HEK293 (cell line): ENCODE data around the gene DSE.

Source experiments
- CTCF ChIA-PET: fragments of 350-600 bp; formaldehyde crosslinking; extraction: SDS; loops from one replicate; lab custom pipeline; 2021; ENCODE audit warnings: antibody characterized with exemption; lab: Yijun Ruan, JAX
- POLR2A ChIA-PET: fragments of 300-600 bp; formaldehyde crosslinking; extraction: SDS; loops from one replicate; lab custom pipeline; 2020; ENCODE audit warnings: antibody characterized with exemption, inconsistent platforms; lab: Yijun Ruan, JAX
- H3K27ac ChIP-seq: fragments of 200-500 bp; sonication (Bioruptor generic); 2 replicates; pipeline ENCODE4 v1.5.1; 2014; ENCODE audit warnings: low read depth, low read length, control low read depth, inconsistent platforms; ENCODE audit errors: extremely low read depth
- H3K36me3 ChIP-seq, 2 experiments: fragments of 200-500 bp in 1 of 2; sonication (Bioruptor generic) in 1 of 2; 1 replicate in 1 of 2; 2 replicates in 1 of 2; pipeline ENCODE4 v1.5.1; 2014 to 2017; ENCODE audit warnings: inconsistent platforms in 2 of 2, low read length in 2 of 2; ENCODE audit not compliant: control insufficient read depth in 2 of 2, insufficient read depth in 1 of 2
- H3K4me1 ChIP-seq: fragments of 200-500 bp; sonication (Bioruptor generic); 2 replicates; pipeline ENCODE4 v1.5.1; 2014; ENCODE audit warnings: mild to moderate bottlenecking, low read length, inconsistent platforms; ENCODE audit not compliant: control insufficient read depth, insufficient read depth
- H3K4me3 ChIP-seq: 2 replicates; pipeline ENCODE4 v1.5.1; 2011; ENCODE audit warnings: low read depth, mild to moderate bottlenecking, control low read depth, low read length, moderate library complexity
- H3K9me3 ChIP-seq: fragments of 200-500 bp; sonication (Bioruptor generic); 2 replicates; pipeline ENCODE4 v1.5.1; 2014; ENCODE audit warnings: low read depth, low read length, inconsistent platforms; ENCODE audit not compliant: control insufficient read depth, insufficient read depth
- CTCF ChIP-seq: fragments of 450-650 bp; formaldehyde crosslinking; IDR thresholded peaks from 2 replicates; pipeline ENCODE4 v1.5.1; 2016; ENCODE audit warnings: missing biosample characterization, missing genetic modification characterization
- ELK4 ChIP-seq: IDR thresholded peaks from 2 replicates; pipeline ENCODE4 v1.6.1; 2011; ENCODE audit warnings: mild to moderate bottlenecking, low read depth, low read length, borderline replicate concordance
- IKZF3 ChIP-seq: fragments of 450-650 bp; IDR thresholded peaks from 2 replicates; pipeline ENCODE4 v1.5.0; 2018; ENCODE audit warnings: missing biosample characterization, mild to moderate bottlenecking, missing genetic modification characterization, moderate library complexity
- KLF17 ChIP-seq: fragments of 450-650 bp; formaldehyde crosslinking; IDR thresholded peaks from 2 replicates; pipeline ENCODE4 v1.5.1; 2016; ENCODE audit warnings: missing biosample characterization, missing genetic modification characterization
- KLF9 ChIP-seq: fragments of 450-650 bp; formaldehyde crosslinking; IDR thresholded peaks from 2 replicates; pipeline ENCODE4 v1.5.1; 2016; ENCODE audit warnings: missing biosample characterization, missing genetic modification characterization, low read depth
- PRDM1 ChIP-seq: fragments of 450-650 bp; formaldehyde crosslinking; IDR thresholded peaks from 2 replicates; pipeline ENCODE4; 2016; ENCODE audit warnings: missing biosample characterization, missing genetic modification characterization
- SP2 ChIP-seq: fragments of 450-650 bp; formaldehyde crosslinking; IDR thresholded peaks from 2 replicates; pipeline ENCODE4 v1.5.1; 2016; ENCODE audit warnings: missing biosample characterization, missing genetic modification characterization
- SP7 ChIP-seq: fragments of 450-650 bp; formaldehyde crosslinking; IDR thresholded peaks from 2 replicates; pipeline ENCODE4 v1.5.1; 2016; ENCODE audit warnings: missing biosample characterization, missing genetic modification characterization
- ZNF16 ChIP-seq: fragments of 450-650 bp; formaldehyde crosslinking; IDR thresholded peaks from 2 replicates; pipeline ENCODE4 v1.5.1; 2016; ENCODE audit warnings: low read depth, missing biosample characterization, missing genetic modification characterization
- ZNF239 ChIP-seq: fragments of 450-650 bp; formaldehyde crosslinking; IDR thresholded peaks from 2 replicates; pipeline ENCODE4 v1.5.1; 2016; ENCODE audit warnings: missing biosample characterization, missing genetic modification characterization
- ZNF292 ChIP-seq: fragments of 450-650 bp; formaldehyde crosslinking; IDR thresholded peaks from 2 replicates; pipeline ENCODE4 v1.5.1; 2016; ENCODE audit warnings: low read depth, missing biosample characterization, missing genetic modification characterization, borderline replicate concordance
- ZNF324 ChIP-seq: fragments of 450-650 bp; formaldehyde crosslinking; IDR thresholded peaks from 2 replicates; pipeline ENCODE4 v1.5.1; 2016; ENCODE audit warnings: missing biosample characterization, missing genetic modification characterization
- ZNF37A ChIP-seq: fragments of 450-650 bp; IDR thresholded peaks from 2 replicates; pipeline ENCODE4 v1.5.1; 2018; ENCODE audit warnings: missing biosample characterization, missing genetic modification characterization
- ZNF423 ChIP-seq: fragments of 450-650 bp; formaldehyde crosslinking; IDR thresholded peaks from 2 replicates; pipeline ENCODE4 v1.5.1; 2016; ENCODE audit warnings: missing biosample characterization, missing genetic modification characterization
- ZNF433 ChIP-seq: fragments of 450-650 bp; formaldehyde crosslinking; IDR thresholded peaks from 2 replicates; pipeline ENCODE4 v1.5.1; 2016; ENCODE audit warnings: missing biosample characterization, missing genetic modification characterization, low read depth
- ZNF654 ChIP-seq: fragments of 450-650 bp; formaldehyde crosslinking; IDR thresholded peaks from 2 replicates; pipeline ENCODE4 v1.5.1; 2016; ENCODE audit warnings: low read depth, missing biosample characterization, missing genetic modification characterization
- ZNF658 ChIP-seq: fragments of 450-650 bp; formaldehyde crosslinking; IDR thresholded peaks from 2 replicates; pipeline ENCODE4; 2016; ENCODE audit warnings: missing biosample characterization, missing genetic modification characterization
- ZNF660 ChIP-seq: fragments of 450-650 bp; IDR thresholded peaks from 2 replicates; pipeline ENCODE4 v1.5.1; 2018; ENCODE audit warnings: missing biosample characterization, mild to moderate bottlenecking, missing genetic modification characterization
- ZNF692 ChIP-seq: fragments of 450-650 bp; formaldehyde crosslinking; IDR thresholded peaks from 2 replicates; pipeline ENCODE4 v1.5.1; 2016; ENCODE audit warnings: missing biosample characterization, missing genetic modification characterization
- ZNF704 ChIP-seq: fragments of 450-650 bp; formaldehyde crosslinking; IDR thresholded peaks from 2 replicates; pipeline ENCODE4 v1.5.1; 2016; ENCODE audit warnings: missing biosample characterization, missing genetic modification characterization
- ZNF76 ChIP-seq: fragments of 450-650 bp; formaldehyde crosslinking; IDR thresholded peaks from 2 replicates; pipeline ENCODE4; 2016; ENCODE audit warnings: low read depth, missing biosample characterization, missing genetic modification characterization, borderline replicate concordance
- ZNF776 ChIP-seq: fragments of 450-650 bp; formaldehyde crosslinking; IDR thresholded peaks from 2 replicates; pipeline ENCODE4 v1.5.0; 2017; ENCODE audit warnings: missing biosample characterization, missing genetic modification characterization, borderline replicate concordance
- ZNF791 ChIP-seq: fragments of 450-650 bp; formaldehyde crosslinking; IDR thresholded peaks from 2 replicates; pipeline ENCODE4 v1.5.1; 2016; ENCODE audit warnings: missing biosample characterization, missing genetic modification characterization
- ZSCAN18 ChIP-seq: fragments of 450-650 bp; formaldehyde crosslinking; IDR thresholded peaks from 2 replicates; pipeline ENCODE4 v1.5.1; 2016; ENCODE audit warnings: missing biosample characterization, missing genetic modification characterization

Gene DSE

GRCh38 chr6:116444092-116444491 lies 73.3 kb downstream of the DSE start:
- H3K27ac ChIP-seq, result no peak overlapping the region
- H3K36me3 ChIP-seq, result no peaks in the 10 kb centered on the region
- no peaks in the 10 kb centered on the region for H3K9me3 ChIP-seq
- H3K4me1 ChIP-seq, result peaks cover 14% of the 10 kb centered on the region
- ChIA-PET CTCF (interaction anchor here (0.8 to 6.8 kb wide), 15 partner anchors 11 to 175 kb away, joined by 3 to 47 read pairs (median 3); partner anchors contain the start of genes CALHM5 and TSPYL1), POLR2A (no interaction called here)
- TF ChIP-seq ZNF654, result 0 out of 2 replicates have a peak, but pooled peaks have one; percentile 12
- TF ChIP-seq ZNF37A (tag by site-specific recombination), result no peak
- TF ChIP-seq ZNF660, result 0 out of 2 replicates have a peak, but pooled peaks have one; percentile 31
- TF ChIP-seq CTCF, result 0 out of 2 replicates have a peak, but pooled peaks have one; percentile 20
- no peak overlapping the region for H3K4me3 ChIP-seq

GRCh38 chr6:116444575-116444974 lies 73.8 kb downstream of the DSE start:
- POLR2A ChIA-PET, result no interaction called here
- TF ChIP-seq ELK4 (no peak), ZNF791 (tag by site-specific recombination) (no peak), ZNF658 (tag by site-specific recombination) (no peak), ZNF292 (tag by site-specific recombination) (no peak), SP2 (no peak), ZNF16 (tag by site-specific recombination) (no peak), ZNF776 (tag by site-specific recombination) (no peak), ZNF704 (tag by site-specific recombination) (no peak), ZSCAN18 (no peak), ZNF239 (tag by site-specific recombination) (no peak), ZNF692 (tag by site-specific recombination) (no peak), ZNF423 (tag by site-specific recombination) (no peak), ZNF76 (no peak), ZNF433 (tag by site-specific recombination) (no peak), SP7 (tag by site-specific recombination) (no peak), PRDM1 (tag by site-specific recombination) (no peak), ZNF324 (tag by site-specific recombination) (no peak), IKZF3 (tag by site-specific recombination) (no peak), KLF9 (tag by site-specific recombination) (no peak), KLF17 (tag by site-specific recombination) (no peak)
- H3K27ac ChIP-seq, result no peak overlapping the region
- no peaks in the 10 kb centered on the region for H3K36me3 ChIP-seq
- H3K4me3 ChIP-seq, result no peak overlapping the region
- peaks cover 14% of the 10 kb centered on the region for H3K4me1 ChIP-seq
- CTCF ChIA-PET, result interaction anchor here (0.6 to 6.8 kb wide), 19 partner anchors 11 to 623 kb away, joined by 3 to 47 read pairs (median 3); partner anchors contain the start of genes CALHM5 and TSPYL1
- H3K9me3 ChIP-seq, result no peaks in the 10 kb centered on the region
